SKM-1 (cell line): ENCODE results near the gene PGBD5.
"Not testable (repeated sequence)": the region's sequence is repeated elsewhere in the genome, so short reads cannot be mapped to it uniquely, and the experiment has no call there.

Experiments
- DNase-seq: peaks from one replicate; lab custom pipeline; 2025; ENCODE audit not compliant: unreplicated experiment; lab: John Stamatoyannopoulos, UW

PGBD5 gene

DNA sequence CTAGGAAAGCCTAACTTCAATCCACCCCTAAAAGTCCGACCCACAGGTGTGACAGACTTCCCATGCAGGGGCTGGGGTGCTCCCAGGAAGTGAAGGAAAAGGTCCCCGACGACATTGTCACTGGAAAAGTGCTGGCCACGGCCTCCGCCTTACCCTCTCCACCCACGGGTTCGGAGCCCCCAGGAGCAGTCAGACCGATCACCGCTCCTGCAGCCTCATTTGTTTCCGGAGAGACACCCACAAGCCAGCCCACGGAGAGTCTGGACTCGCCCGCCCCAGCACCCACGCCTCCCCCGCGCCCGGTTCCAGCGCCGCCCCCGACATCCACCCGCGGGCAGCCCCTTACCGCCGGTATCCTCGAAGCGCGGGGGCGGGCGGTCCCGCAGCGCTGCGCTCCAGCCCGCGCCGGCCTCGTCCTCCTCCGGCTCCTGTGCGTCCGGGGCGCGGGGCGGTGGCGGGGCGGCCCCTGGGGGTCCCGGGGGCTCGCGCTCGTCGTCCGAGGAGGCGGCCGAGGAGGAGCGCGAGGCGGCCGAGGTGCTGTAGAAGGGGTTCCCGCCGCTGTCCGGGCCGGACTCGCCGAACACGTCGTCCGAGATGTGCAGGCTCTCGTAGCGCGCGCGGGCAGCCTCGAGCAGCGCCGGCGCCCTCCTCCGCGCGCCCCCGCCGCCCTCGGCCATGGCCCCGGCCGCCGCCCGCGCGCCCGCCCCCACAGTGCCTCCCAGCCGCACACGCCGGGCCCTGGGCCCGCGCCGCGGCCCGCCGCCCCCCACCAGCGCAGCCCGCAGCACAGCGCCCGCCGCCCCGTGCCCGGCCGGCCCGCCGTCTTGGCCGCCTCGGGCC lies 660 bp downstream of the PGBD5 start:
- DNase-seq: no peak

DNA sequence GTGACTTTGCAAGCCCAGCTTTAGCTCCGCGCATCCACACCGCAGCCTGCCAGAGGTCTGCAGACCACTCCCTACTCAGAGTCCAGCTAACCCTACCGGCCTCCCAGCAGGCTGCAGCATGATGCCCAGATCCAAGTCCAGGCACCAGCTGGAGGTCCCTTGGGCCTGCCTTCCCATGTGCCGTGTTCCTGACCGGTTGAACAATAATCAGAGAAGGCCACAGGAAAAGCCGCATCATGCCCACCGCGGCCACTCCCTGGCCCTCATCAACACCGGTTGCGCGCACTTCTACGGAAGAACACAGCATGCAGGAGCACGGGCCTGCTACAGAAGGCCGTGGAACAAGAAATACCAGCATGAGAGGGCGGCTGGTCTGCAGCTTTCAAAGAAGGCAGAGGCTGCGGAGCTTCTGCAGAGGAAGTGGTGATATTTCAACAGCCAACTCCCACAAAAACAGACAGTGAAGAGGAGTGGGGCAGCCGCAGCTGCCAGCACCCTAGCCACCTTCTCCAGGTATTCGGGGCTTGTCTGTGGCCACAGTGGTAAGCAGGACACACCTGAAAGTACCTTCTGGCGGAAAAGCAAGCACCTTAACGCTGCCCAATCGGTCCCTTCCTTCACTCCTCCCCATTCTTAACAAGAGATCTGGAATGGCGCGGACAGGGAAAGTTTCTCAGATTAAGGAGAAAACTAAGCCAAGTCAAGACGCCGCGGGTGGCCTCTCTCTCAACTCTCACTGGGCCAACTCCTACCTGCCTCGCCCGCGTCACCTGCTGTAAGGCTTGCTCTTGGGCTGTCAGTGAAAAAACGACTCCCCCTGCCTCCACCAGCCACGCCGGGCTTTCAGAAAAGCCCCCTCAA lies 1.5 kb downstream of the PGBD5 start:
- DNase-seq: peak; percentile 57

DNA sequence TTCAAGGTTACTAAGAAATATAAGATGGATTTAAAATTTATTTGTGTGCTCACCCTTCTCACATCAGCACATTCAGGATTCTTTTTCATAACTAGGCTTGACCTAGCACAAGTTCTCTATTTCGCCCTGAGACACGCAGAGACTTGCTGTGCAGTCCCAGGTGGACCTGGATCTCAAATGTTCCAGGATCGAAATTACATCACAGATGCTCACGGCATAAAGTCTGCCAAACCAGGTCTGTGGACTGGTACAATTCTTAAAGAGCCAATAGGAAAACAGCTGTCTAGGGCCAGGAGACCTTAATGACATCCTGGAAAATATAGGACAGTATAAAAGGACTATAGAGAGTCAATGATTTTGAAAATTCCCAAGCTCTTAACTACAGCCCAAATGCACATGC lies 2.2 kb downstream of the PGBD5 start:
- no peak for DNase-seq

DNA sequence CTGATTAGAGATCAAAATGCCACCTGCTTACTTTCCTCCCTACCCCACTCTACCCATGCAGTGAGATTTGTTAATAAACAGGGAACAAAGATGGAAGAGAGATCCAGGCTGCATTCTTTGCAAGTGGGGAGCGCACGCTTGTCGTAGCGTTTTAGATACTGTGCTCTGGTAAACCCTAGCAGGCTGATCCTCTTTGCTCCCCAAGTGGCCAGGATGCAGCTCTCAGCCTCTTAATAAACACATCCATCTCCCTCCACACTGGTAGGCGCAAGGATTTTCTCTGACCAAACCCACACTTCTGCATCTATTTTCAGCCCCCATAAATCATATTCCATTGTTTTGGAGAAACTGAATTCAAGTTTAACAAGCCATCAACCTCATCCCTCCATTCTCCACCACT lies 2.9 kb downstream of the PGBD5 start:
- no peak for DNase-seq

DNA sequence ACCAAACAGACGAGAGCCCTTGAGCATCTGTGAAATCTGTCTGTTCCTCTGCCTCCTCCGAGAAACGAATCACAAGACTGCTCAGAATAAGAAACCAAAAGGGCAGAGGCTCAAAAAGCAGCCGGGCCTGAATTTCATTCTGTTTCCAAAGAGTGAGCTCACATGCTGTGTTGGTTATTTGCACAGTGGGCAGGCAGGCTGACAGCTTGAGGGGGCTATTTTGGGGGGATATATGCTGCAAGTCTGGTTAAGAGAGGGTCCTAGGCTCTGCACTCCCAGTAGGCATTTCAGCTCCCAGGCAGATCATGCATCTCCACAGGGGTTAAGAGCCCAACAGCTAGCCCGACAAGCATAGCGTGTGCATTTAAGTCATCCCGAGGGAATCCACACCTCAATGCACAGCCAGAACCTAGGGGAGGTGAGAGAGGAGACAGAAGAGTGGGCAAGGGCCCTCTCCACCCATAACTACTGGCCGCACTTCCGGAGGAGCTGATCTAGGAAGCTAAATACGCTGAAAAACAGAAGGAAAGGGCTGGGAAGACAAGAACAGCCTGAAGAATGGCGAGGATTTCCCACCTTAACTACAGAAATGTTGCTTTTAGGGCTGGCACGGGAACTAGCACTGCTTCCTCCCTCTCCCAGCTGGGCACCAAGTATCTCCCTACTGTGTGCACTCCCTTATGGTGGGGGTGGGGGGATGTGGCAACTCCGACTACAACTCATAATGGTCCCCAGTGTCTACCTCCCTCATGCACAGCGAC lies 3.7 kb downstream of the PGBD5 start:
- DNase-seq: no peak

DNA sequence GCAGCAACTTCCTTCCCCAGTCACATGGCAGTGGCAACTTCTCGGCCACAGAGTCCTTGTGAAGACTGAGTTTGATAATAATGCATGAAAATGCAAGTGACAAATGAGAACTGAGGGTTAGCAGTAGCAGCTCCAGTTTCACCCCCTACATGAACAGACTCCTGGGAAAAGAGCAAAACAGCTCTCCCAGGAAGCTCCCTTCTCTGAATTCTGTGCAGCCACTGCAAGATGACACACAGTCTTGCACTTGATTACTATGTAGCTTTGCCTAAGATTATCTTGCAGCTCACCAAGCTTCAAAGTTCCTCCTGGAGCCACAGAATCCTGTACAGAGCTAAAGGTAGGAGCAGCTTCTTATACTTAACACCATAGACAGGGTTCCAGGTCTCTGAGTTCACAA lies 4.7 kb downstream of the PGBD5 start:
- no peak for DNase-seq

DNA sequence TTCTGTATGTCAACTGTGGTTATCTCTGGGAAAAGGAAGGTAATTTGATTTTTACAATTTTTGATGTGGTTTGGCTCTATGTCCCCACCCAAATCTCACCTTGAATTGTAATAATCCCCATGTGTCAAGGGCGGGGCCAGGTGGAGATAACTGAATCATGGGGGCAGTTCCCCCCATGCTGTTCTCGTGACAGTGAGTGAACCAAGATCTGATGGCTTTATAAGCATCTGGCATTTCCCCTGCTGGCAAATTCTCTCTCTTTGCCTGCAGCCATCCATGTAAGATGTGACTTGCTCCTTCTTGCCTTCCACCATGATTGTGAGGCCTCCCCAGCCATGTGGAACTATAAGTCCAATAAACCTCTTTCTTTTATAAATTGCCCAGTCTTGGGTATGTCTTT lies 5.8 kb downstream of the PGBD5 start:
- DNase-seq: not testable (repeated sequence)

DNA sequence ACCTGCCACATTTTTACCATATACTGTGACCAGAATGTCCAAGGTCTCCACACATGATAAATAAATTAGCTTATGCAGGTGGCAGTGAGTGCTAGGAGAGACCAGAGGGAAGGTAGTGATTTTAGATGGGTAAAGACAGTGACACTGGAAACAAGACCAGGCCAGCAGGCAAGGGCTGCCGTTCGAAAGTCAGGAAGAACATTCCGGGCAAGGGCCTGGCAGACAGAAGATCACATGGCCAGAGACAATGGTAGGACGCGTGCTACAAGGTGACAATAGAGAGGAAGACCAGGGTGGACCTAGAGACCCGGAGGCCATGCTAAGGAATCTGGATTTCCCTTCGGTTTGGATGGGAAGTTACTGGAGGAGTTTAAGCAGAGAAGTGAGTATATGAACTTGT lies 9.7 kb downstream of the PGBD5 start:
- no peak for DNase-seq

DNA sequence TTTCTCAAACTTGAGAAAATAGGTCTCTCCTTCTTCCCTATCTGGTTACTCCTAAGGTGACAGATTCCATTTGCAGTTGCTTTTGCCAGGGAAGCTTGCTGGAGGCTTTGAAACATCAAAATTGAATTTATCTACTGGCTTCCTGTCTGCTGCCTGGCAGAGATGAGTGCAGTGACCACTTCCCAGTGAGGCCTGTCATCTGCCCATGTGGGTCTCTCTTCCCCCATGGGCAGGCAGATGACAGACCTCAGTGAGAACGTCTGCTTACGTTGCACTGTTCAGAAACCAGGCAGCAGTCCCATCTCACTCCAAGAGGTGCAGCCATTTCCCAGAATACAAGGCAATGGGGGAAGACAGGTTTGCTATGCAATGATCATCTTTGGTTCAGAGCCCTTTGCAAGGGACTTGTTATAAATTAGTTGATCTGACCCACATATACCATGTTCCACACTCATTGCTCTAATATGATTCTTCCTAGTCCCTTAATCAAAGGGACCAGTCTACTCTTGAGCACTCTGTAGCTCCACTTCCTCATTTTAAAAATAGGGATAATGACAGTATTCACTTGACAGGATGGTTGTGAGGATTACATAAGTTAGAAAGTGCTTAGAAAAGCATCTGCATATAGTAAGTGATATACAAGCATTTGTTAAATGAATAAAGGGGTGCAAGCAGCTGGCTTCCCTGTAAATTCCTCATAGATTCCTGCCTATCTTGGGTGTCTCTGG lies 10.6 kb downstream of the PGBD5 start:
- peak; percentile 76 for DNase-seq

DNA sequence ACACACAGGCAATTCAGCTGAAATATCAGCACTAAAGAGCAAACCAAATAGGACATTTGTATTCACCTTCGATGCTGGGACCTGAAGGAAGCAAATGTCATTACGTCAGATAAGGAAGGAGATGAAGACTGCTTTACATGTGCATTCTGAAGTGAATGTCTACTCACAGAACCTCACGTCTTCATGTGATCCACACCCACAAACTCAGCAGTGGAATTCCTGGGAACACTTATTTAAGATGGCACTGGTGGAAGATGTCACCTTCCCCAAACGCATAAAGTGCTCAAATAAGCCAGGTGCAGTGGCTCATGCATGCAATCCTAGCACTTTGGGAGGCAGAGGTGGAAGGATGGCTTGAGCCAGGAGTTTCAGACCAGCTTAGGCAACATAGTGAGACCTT lies 11.4 kb downstream of the PGBD5 start:
- no peak for DNase-seq

DNA sequence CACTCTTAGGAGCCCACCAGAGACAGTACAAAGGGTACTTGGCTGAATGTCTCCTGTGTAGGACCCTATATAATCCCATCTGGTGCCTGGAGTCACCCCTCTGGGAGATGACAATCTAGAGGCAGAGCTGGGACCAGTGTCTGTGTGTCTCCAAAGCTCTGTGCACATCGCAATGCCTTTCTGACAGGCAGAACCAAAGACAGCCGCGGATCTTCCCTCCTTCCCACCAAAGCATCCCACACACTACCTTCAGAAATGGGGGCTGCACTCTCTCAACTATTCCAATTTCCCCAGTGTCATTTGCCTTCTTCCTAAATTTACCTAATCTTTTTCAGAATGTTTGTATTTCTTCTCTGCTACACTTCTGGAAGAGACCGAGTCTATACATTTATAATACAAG lies 12.0 kb downstream of the PGBD5 start:
- no peak for DNase-seq

DNA sequence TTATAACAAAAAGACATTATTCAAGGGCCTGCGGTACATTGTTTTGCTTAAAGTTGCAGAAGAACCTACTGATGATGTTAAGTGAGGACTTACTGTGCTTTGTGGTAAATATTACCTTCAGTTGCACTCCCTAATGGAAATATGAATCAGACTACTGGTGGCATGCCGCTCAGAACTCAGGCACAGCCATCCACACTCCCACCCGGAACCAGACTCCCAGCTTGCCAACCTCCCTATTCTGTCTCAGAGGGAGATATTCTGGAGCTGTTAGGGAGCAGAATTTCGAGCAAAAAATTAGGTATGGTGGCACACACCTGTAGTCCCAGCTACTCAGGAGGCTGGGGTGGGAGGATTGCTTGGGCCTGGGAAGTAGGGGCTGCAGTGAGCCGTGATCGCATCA lies 13.1 kb downstream of the PGBD5 start:
- DNase-seq: no peak

DNA sequence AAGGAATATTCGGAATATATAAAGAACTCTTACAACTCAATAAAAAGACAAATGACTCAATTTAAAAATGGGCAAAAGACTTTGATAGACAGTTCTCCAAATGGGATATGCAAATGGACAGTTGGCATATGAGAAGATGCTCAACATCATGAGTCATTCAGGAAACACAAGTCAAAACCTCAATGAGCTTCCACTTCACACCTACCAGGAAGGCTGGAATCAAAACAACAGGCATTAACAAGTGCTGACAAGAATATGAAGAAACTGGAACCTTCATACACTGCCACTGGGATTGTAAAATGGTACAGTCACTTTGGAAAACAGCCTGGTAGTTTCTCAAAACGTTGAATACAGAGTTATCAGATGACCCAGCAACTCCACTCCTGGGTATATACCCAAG lies 17.2 kb downstream of the PGBD5 start:
- no peak for DNase-seq

DNA sequence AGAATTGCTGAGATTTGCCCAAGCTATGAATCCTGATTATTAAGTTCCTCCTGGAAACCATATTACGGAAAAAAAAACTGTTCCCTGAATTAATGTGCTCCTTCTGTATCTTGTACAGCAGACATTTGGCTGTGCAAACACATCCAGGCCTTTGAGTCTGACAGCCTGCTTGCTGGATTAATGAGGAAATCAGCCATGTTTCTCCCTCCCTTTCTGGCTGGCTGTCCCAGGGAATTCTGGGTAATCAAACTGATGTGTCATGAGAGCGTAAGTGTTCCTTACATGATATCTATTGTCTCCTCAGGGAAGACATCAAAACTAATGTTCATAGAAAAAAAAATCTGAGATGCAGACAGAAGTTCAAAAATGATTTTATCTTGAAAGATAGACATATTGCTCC lies 18.8 kb downstream of the PGBD5 start:
- no peak for DNase-seq

DNA sequence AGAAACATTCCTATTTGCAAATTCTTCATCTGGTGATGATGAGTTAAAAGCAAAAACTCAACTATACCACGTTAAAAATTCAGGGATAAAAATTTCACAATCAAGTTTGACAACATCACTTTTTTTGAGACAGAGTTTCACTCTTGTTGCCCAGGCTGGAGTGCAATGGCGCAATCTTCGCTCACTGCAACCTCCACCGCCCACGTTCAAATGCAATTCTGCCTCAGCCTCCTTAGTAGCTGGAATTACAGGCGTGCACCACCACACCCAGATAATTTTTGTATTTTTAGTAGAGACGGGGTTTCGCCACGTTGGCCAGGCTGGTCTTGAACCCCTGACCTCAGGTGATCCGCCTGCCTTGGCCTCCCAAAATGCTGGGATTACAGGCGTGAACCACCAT lies 19.4 kb downstream of the PGBD5 start:
- not testable (repeated sequence) for DNase-seq

DNA sequence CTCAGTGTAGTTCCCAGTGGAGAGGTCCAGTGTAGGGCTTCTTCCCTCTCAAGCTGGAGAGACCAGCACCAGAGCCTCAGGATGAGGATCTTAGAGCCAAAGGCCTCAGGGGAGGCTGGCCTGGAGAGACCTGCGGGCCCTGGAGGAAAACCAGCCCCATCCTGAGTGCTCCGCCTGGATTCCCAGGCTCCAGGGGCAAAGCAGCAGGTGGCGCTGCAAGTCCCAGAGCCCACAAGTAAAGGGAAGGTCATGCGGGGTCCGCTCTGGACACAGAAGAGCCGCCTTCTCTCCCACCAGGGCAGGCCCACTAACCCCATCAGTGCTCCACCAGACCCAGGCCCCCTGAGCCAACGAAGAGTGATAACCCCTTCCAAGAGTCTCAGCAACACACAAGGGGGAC lies 22.7 kb downstream of the PGBD5 start:
- DNase-seq: no peak

DNA sequence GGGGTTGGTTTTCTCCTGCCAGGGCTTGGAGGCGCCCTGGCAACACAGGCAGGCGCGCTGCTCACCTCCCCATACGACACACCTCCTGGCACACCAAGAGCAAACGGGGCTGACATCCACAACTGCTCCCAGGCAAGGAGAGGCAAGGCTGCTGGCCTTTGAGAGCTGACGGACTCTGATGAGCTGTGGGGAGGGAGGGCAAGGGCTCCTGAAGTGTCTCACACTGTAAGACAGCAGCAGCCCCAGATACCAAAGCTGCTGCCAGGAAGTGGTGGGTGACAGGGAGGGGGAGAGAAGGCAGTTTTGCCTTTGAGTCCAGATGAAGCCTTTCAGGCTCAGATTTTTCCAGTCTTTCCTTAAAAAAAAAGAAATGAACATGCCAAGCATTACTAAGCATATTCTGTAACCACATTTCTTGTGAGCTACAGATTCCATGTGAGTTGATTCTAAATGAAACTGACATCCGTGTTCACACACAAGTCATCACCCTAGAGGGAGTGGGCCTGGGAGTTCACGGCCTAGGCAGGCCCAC lies 24.3 kb downstream of the PGBD5 start:
- no peak for DNase-seq

DNA sequence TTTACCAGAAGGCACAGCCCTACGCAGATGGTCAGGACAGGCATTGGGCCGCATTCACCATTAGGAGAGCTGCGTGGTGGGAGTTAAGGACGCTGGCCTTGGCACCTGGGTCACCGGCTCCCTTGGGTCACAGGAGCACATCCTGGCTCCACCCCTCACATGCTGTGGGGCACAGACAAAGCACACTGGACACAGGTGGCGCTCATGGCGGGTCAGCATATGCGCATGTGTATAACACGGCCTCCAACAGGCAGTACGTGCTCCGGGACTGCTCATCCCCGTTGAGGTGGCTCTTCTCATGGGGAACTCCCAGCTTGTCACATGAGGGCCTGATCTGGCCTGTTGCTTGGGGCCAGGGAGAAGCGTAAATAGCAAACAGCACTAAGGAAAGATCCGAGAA lies 25.0 kb downstream of the PGBD5 start:
- DNase-seq: no peak

DNA sequence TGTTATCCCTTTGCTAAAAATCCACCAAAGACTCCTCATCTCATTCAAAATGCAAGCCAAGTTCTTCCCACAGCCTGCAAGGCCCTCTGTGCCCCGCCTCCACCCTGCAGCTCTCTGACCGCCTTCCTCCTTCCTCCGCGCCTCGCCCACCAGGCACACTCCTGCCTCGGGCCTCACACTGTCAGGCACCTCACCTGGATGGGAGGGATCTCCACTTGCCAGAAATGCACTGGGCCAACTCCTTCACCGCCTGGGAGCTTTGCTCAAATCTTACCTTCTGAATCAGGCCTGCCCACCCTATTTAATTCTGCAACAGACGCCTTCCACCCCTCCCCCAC lies 26.2 kb downstream of the PGBD5 start:
- no peak for DNase-seq

DNA sequence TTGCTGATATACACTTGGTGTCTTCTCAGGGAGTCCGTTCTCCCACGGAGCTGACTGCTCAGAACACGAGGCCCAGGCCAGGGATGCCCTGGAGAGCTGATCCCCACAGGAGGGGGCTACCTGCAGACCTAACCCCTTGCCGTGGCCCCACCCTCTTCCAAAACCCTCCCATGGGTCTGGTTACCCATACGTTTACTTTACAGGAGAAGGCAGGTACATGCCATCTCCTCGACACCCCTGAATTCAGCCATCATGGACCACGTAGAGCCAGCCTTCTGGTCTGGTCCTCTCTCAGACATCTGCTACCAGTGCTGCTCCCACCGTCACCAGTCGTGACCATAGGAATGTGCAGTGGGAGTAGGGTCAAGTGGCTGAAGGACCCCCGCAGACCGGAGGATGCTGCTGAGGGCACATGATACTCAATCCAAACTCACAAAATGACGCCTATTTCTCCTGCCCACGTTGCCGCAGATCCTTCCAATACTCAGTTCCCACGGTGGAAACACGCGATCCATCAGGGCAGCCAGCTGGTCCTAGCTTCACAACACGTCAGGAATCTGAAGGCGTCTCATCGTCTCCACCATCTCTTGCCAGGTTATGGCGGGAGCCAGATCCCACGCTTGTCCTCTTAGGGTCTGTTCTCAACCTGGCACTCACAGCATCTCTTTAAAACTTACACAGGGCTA lies 26.7 kb downstream of the PGBD5 start:
- no peak for DNase-seq
